Measurements from ENCODE around the gene PNLDC1.

Gene PNLDC1, protein sequence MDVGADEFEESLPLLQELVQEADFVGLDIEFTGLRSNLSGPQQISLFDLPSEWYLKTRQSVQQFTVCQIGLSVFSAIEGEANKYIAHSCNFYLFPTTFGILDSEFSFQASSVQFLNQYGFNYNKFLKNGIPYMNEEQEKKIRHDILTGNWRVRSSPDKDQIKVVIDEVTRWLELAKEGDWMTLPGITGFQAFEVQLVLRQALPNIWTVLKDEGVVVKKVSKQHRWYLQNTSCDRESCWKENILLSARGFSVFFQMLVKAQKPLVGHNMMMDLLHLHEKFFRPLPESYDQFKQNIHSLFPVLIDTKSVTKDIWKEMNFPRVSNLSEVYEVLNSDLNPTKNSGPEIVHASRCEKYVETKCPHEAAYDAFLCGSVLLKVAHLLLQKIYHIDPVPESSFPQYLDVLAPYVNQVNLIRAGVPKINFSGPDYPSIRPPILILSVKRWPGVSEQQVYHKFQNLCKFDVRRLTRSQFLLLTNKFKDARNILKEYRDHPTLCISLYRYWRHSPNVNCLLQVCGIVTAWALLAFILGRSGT

DNA sequence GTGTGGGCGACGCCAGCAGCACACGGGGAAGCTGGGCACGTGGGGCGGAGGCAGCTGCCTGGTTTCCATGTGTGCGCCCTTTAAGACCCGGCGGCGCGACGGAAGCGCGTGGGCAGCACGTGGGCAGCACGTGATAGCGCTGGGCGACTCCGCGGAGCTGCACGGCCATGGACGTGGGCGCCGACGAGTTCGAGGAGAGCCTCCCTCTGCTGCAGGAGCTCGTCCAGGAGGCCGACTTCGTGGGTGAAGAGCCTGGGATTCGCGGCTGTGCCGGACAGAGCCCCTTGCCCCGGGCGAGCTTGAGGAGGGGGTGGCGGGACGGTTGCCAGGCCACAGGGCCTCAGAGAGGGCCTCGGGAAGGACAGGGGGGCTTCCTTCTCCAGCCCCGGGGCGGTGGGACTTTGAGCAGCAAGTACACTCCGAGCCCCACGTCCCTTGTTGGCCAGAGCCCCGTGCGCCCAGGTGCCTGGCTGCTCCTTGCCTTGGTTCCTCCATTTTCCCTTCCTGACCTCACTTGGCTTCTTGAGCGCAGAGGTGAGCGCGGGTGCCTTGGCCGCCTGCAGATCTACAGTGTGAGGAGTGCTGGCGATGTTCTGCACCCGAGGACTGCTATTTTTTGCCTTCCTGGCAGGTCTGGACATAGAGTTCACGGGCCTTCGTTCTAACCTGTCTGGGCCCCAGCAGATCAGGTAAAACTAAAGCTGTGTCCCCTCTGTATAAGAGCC is at the start of gene PNLDC1:
PNLDC1 (plus strand) TSS at position 136 of the 725 bp plus-strand sequence; CDS start at position 168, 32 bp downstream.
- DNase-seq = no peak

DNA sequence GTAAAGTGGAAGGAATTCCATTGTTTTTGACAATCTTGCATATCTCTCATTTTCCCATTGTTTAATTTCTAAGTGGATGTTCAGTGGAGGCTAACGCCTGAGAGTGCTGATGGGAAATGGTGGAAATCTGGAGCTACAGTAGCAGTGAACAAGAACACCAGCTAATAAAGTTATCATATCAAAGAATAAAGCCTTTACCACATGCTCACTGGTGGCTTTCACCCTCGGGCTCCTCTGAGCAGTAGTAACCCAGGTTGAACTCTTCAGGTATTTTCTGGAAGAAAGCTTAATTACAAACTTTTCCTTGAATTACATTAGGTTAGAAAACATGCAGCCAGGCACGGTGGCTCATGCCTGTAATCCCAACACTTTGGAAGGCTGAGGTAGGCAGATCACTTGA is 48.6 kb upstream of the PNLDC1 start:
- no peak for DNase-seq

DNA sequence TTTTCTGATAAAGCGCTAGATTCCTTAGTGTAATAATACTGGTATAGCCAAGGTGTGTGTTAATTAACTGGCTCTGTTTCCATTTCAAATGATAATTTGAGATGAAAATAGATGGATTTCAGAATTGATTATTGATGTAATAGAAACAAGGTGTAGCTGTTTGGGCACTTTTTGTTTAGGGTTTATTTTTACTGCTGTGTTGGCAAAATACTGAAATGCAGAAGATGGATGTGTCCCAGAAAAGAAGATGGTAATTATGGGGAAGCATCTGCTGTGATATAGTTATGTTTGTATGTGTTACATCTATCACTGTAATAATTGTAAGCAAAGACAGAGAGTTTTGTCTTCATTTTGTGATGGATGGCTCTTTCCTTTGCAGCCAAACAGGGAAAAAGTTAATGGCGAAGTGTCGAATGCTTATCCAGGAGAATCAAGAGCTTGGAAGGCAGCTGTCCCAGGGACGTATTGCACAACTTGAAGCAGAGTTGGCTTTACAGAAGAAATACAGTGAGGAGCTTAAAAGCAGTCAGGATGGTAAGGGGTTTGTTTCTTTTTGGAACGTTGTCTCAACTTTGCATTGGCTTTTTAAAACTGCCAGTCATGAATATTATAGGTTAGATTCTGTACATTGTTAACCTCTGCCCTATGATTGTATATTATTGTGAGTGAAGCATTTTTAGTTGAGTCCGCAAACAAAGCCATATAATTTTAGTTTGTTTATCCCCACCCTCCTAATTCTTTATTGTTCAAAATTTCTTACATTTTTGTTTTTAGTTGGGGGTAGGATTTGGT is 46.8 kb upstream of the PNLDC1 start:
- DNase-seq = no peak

DNA sequence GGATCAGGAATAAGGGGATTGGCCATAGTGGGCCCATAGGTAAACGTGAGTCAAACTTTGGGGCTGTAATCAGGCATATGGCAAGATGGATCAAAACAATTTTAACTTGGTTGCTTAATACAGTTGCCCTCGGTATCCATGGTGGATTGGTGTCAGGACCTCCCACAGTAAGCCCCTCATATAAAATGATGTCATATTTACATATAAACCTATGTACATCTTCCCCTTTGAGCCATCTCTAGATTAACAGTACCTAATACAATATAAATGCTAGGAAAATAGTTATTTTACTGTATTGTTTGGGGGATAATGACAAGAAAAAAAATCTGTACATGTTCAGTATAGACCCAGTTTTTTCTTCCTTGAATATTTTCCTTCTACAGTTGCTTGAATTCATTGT is 45.7 kb upstream of the PNLDC1 start:
- DNase-seq = no peak

DNA sequence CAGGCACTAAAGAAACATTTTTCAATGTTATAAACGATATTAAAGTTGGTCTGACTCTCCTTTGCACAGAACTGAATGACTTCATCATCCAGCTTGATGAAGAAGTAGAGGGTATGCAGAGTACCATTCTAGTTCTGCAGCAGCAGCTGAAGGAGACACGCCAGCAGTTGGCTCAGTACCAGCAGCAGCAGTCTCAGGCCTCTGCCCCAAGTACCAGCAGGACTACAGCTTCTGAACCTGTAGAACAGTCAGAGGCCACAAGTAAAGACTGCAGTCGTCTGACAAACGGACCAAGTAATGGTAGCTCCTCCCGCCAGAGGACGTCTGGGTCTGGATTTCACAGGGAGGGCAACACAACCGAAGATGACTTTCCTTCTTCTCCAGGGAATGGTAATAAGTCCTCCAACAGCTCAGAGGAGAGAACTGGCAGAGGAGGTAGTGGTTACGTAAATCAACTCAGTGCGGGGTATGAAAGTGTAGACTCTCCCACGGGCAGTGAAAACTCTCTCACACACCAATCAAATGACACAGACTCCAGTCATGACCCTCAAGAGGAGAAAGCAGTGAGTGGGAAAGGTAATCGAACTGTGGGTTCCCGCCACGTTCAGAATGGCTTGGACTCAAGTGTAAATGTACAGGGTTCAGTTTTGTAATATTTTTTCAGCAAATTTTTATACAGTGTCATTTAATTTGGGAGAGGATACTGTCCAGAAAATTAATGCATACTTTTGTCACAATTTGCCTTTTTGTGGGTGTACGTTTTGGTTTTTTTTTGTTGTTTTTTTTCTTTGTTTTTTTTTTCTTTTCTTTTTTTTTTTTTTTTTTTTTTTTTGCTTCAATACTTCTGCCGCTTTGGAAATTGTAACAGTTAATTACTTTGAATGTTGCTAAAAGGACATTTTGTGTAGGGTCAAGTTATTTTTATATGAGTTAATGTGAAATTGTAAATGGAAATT is 44.8 kb upstream of the PNLDC1 start:
- DNase-seq = no peak

DNA sequence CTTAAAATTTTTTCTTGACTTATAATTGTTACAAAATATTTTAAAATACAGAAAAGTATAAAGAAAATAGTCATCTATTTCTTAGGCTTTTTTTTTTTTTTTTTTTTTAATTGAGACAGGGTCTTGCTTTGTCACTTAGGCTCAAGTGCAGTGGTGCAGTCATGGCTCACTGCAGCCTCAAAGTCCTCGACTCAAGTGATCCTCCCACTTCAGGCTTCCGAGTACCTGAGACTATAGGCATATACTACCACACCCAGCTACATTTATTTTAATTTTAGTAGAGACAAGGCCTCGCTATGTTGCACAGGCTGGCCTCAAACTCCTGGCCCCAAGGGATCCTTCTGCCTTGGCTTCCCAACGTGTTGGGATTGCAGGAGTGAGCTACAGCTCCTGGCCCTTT is 43.6 kb upstream of the PNLDC1 start:
- no peak for DNase-seq

DNA sequence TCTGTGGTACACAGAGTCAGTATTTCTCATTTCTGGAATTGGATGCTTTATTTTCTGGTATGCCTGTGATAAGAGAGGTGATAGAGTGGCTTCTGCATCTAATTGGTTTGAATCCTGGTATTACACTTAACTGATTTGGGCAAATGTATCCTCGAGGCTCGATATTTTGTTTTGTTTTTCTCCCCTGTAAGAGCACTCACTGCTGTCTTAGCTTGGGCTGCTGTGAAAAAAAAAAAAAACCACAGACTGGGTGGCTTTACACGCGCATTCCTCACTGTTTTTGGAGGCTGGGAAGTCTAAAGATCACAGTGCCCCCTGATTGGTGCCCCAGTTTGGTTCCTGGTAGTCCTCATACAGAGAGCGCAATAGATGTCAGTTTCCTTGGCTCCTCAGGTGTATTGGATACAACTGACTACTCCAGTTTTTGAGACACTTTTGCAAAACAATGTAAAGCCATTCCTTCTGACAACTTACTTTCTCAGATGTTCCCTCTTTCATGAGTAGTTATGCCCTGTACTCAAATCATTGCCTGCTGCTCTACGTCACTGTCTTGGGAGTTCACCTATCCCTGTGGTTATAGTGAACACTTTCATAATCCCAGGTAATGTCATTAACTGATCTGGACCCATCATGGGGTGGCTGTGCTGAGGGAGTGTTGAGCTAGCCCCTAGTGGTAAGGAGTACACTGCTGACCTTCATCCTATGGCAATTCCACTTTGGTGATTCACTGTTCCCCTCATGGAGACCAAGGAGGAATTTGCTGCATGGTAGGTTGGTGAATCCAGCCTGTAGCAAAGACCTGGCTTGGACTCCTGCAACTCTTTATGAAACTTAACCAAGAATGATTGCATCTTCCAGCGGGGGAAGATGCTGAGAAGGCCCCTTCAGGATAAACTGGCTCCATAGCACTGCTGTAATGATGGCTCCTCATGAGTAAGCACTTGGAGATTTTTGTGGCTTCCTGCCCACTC is 41.8 kb upstream of the PNLDC1 start:
- no peak for DNase-seq

DNA sequence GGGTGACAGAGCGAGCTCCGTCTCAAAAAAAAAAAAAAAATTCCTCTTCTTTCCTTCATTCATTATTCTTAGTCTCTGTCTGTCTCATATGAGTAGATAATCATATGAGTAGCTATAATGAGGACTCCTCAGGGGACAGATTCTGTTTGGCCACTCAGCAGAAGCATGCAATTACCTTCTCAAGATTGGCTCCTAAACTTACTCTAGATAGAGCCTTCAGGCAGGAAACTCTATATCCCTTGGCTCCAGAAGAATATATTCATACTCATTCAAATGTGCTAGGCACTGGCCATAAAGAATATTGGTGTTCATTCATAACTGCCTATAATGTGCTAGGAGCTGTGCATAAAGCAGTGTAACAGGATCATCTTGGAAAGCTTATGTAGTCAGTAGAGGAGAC is 40.4 kb upstream of the PNLDC1 start:
- no peak for DNase-seq

DNA sequence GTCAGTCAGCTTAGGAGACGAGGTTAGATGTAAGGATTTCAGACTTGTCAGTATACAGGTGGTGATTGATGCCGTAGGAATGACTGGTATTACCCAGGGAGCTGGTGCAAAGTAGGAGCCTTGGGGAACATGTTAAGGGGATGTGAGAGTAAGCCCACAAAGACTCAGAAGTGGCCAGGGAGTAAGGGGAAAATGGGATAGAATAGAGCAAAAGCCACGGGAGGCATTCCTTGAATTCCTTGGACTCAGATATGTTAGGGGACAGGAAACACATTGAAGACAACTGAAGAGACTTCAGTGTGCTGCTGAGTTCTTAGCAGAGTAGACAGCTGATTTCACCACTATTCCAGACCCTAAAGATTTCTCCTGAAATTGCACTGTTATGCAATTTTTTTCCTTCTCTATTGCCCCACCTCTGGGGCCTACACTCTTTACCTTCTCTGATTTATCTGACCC is 39.4 kb upstream of the PNLDC1 start:
- no peak for DNase-seq

DNA sequence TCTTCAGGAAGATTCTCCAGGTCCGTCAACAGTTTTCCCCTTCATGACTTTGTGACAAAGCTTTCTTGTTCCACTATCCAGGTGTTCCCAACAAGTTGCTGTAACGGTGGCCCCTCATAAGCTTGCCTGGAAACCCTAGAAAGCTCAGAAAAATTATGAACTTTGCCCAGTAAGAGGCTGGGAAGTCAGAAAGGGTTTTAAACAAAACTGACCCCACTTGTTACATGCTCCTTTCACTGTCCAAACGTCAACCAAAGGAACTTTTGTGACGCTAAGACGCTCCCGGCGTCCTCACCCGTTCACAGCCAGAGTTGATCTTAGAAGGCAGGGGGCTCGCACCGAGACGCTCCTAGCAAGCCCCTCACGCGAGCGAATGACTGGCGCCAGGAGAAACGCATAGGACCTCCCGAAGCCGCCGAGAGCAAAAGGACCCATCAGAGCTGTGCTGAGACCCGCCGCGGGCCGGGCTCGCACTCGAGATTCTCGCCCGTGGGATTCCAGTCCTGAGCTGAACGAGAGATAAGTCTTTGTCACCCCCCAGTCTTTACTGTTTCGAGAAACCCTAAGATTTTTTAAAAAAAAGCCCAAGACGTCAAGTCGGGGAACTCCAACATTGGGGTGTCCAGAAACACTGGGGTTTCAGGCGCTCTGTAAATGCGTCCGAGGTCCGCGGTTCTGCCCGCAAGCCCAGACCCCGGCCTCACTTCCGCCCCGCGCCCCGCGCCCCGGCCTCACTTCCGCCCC is 38.8 kb upstream of the PNLDC1 start:
- no peak for DNase-seq

DNA sequence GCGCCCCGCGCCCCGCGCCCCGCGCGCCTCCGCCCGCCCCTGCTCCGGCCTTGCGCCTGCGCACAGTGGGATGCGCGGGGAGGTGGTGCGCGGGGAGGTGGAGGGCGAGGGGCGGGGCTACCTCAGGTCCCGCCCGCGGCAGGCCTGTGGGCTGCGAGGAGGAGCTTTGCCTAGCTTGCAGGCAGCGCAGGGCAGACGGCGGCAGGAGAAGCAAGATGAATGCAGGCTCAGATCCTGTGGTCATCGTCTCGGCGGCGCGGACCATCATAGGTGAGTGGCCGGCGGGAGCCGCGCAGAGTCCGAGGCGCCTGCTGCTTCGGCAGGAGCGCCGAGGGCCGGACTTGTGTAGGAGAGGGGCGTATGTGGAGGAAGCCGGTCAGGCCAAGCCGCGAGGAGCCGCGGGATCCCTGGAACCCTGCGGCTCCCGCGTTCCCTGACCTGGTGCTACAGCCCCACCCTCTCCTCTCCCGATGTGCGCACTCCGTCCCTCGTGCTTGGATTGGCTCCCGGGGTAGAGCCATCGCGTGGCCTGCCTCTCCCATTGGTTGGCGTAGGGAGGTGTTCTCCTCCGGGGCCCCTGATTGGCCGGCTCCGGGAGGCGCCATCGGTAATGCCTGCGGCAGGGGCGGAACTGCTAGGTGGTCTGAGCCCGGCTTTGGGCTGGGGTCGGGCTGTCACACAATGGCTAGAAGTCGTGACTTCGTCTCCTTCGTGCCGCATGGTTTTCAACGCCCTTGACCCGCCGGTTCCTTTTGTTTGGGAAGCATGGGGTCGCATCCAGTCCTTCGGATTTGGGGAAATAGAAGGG is 38.0 kb upstream of the PNLDC1 start, which contains the start of gene ACAT2:
ACAT2 (plus strand) TSS at position 173 of the 808 bp plus-strand sequence; CDS start at position 216, 43 bp downstream.
- peak; percentile 98 for DNase-seq

DNA sequence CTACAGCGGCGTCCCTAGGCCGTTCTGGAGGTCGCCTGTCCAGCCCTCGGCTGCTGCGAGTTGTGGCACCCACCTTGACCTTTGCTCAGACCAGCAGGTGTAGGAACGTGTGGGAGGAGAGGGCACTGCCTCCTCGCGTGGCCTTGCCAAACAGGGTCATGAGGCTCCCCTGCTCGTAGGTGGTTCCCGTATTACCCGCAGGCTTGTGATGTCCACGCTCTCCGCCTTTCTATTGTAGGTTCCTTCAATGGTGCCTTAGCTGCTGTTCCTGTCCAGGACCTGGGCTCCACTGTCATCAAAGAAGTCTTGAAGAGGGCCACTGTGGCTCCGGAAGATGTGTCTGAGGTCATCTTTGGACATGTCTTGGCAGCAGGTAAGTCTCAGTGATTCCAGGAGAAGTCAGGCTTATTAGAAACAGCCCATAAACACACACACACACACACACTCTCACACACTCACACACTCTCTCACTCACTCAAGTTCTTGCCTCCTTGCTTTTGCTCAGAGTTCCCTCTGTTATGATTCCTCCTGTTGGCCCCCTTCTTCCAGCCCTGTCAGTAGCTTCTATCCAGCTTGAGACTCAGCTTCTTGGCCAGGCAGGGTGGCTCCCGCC is 37.3 kb upstream of the PNLDC1 start:
- peak; percentile 34 for DNase-seq

DNA sequence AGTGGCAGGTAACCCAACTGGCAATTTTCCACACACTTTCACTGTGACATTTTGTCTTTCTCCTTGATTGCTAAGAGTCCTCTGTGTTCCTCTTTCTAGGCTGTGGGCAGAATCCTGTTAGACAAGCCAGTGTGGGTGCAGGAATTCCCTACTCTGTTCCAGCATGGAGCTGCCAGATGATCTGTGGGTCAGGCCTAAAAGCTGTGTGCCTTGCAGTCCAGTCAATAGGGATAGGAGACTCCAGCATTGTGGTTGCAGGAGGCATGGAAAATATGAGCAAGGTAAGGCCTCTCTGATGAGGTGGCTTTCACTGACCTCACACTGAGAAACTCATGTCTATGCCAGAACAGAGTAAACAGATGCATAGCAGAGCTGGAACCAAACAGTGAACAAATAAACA is 33.2 kb upstream of the PNLDC1 start:
- no peak for DNase-seq

DNA sequence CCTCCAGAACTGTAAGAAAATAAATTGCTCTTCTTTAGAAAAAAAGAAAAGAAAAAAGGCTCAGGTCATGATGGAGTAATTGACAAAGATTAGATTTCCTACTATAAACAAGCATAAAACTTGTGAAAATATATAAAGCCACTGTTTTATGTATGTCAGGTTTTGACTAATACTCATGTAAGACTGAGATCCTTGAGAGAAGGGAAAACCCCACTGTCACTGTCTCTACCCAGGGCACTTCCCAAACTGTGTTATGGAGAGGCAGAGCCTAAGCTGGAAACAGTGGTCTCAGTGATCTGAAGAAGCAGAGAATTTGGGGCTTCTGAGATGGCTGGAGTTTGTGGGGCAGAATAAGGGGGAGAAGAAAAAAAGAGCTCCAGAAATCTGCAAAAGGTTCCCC is 30.6 kb upstream of the PNLDC1 start:
- DNase-seq = no peak

DNA sequence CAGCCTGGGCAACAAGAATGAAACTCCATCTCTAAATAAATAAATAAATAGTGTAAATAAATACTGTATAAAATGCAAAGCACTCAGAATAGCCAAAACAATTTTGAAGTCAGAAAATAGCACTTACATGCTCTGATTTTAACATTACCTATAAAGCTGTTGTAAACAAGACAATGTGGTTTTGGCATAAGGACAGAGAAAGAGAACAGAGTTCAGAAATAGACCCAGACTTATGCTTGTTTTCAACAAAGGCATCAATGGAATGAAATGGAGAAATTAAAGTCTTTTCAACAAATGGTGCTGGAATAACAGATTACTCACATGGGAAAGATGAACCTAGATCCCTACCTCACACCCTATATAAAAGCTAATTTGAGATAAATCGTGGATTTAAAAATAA is 27.9 kb upstream of the PNLDC1 start:
- DNase-seq = no peak

DNA sequence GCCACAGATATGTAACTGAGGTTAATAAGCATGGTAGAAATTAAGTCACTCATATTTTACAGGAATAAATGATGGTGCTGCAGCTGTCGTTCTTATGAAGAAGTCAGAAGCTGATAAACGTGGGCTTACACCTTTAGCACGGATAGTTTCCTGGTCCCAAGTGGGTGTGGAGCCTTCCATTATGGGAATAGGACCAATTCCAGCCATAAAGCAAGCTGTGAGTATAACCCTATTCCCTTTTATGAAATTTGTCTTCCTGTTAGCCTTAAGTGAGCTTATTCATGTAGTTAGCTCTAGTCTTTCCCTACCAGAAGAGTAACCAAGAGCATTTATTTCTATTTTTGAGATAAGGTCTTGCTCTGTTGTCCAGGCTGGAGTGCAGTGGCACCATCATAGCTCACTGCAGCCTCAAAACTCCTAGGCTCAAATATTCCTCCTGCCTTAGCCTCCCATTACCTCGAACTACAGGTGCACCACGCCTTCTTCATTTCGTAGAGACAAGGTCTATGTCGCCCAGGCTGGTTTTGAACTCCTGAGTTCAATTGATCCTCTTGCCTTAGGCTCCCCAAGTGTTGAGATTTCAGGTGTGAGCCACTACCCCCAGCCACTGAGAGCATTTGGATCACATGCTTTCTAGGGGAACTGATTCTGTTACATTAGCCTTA is 22.7 kb upstream of the PNLDC1 start:
- DNase-seq = no peak

DNA sequence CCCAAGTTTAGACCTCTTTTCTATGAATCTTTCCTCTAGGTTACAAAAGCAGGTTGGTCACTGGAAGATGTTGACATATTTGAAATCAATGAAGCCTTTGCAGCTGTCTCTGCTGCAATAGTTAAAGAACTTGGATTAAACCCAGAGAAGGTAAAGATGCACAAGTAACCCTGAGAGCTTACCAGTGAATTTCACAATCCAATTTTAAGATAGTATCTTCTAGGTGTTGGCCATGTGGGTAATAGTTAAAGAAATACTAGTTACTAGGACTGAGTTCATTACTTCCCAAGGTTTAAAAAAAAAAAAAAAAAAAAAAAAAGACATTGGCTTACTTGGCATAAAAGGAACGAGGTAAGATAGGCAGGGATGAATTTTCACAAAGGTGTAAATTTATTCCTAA is 21.9 kb upstream of the PNLDC1 start:
- DNase-seq = no peak

DNA sequence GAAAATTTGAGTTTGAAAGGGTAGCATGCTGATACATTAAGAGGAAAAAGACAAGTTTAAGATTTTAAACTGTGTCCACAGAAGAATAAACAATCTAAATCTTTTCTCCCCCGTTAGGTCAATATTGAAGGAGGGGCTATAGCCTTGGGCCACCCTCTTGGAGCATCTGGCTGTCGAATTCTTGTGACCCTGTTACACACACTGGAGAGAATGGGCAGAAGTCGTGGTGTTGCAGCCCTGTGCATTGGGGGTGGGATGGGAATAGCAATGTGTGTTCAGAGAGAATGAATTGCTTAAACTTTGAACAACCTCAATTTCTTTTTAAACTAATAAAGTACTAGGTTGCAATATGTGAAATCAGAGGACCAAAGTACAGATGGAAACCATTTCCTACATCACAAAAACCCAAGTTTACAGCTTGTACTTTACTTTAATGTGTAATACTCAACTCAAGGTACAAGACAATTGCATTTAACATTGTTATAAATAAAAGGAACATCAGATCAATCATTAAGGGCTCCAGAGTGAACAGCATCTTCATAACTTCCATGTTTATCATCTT is 21.5 kb upstream of the PNLDC1 start:
- no peak for DNase-seq

All from hematopoietic multipotent progenitor cell treated with erythropoietin and hydrocortisone succinate and interleukin-3 and kit ligand, for 8 days (in vitro differentiated cells).